SK-N-MC (cell line): Measurements from ENCODE around the gene GRB2.
"Not testable (repeated sequence)": the region's sequence is repeated elsewhere in the genome, so short reads cannot be mapped to it uniquely, and the experiment has no call there.

Experiments used
- DNase-seq: peaks from one replicate; pipeline ENCODE4 v3.0.0-alpha.2; 2011; ENCODE audit warnings: low read depth, low spot score
- H3K27ac ChIP-seq: fragments of 200-600 bp; sonication (generic); 2 replicates; pipeline ENCODE4 v1.5.1; 2016; ENCODE audit warnings: mixed run types
- H3K36me3 ChIP-seq: fragments of 200-600 bp; sonication (generic); 2 replicates; pipeline ENCODE4 v1.6.1; 2017; ENCODE audit warnings: antibody characterized with exemption, low read length, mixed read lengths; ENCODE audit not compliant: insufficient read depth
- H3K4me3 ChIP-seq: fragments of 200-600 bp; sonication (generic); 2 replicates; pipeline ENCODE4 v1.5.1; 2016
- H3K9ac ChIP-seq: fragments of 200-600 bp; sonication (generic); 2 replicates; pipeline ENCODE4 v1.8.0; 2017; ENCODE audit warnings: mixed run types, mixed read lengths; ENCODE audit not compliant: insufficient read length
- H3K9me3 ChIP-seq: fragments of 200-600 bp; sonication (generic); 2 replicates; pipeline ENCODE4 v1.6.1; 2017; ENCODE audit warnings: low read depth, mild to moderate bottlenecking, antibody characterized with exemption, low read length, moderate library complexity, mixed read lengths
- EZH2 ChIP-seq: fragments of 200-600 bp; sonication (generic); IDR thresholded peaks from one replicate; pipeline ENCODE4 v1.6.1; 2017; ENCODE audit warnings: antibody characterized with exemption
- FOXP2 ChIP-seq: optimal IDR thresholded peaks from 2 replicates; pipeline ENCODE3; 2011; ENCODE audit warnings: mild to moderate bottlenecking, moderate library complexity; ENCODE audit not compliant: insufficient read depth; ENCODE audit errors: extremely low read length, control extremely low read depth
- POLR2AphosphoS5 ChIP-seq: IDR thresholded peaks from 2 replicates; pipeline ENCODE4 v1.6.1; 2012; ENCODE audit warnings: mild to moderate bottlenecking, low read depth, low read length, borderline replicate concordance

Gene GRB2

DNA sequence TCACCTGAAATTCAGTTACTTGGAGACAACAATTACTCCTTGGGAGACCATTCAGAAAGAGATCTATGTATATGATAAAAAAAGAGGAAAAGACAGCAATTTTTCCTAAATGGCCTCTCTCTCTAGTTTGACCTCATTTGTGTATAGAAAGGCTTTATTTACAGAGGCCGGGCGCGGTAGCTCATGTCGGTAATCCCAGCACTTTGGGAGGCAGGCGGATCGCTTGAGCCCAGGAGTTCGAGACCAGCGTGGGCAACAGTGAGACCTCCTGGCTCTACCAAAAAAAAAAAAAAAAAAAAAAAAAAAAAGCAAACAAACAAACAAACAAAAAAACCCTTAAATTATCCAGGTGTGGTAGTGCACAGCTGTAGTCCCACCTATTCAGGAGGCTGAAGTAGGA lies 20.7 kb downstream of the GRB2 start:
- TF ChIP-seq FOXP2 (no peak), POLR2AphosphoS5 (no peak), EZH2 (no peak)
- no peak overlapping the region for H3K27ac ChIP-seq
- no peaks in the 10 kb centered on the region for H3K9me3 ChIP-seq
- H3K9ac ChIP-seq, result no peak overlapping the region
- no peak overlapping the region for H3K4me3 ChIP-seq
- H3K36me3 ChIP-seq, result peaks cover 17% of the 10 kb centered on the region; the same call in 1 of the 2 replicates
- DNase-seq, result no peak

DNA sequence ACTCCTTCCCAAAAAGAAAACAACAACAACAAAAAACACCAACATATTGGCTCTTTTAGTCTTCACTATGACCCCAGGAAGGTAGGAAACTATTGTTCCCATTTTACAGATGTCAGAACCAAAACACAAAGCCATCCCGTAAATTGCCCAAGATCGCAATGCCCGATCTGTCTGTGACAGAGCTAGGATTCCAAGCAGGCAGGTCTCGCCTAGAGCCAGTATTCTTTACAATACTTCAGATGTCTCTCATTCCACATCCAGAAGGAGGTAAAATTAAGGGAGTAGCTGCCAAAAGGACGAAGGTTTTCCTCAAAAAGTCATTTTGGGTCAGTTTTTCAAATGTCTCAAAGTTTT lies 21.7 kb downstream of the GRB2 start:
- Histone ChIP-seq H3K9me3 (no peaks in the 10 kb centered on the region), H3K4me3 (no peak overlapping the region), H3K9ac (no peak overlapping the region), H3K36me3 (peaks cover 14% of the 10 kb centered on the region; the same call in 1 of the 2 replicates), H3K27ac (no peak overlapping the region)
- DNase-seq, result no peak
- TF ChIP-seq EZH2 (no peak), POLR2AphosphoS5 (no peak), FOXP2 (no peak)

DNA sequence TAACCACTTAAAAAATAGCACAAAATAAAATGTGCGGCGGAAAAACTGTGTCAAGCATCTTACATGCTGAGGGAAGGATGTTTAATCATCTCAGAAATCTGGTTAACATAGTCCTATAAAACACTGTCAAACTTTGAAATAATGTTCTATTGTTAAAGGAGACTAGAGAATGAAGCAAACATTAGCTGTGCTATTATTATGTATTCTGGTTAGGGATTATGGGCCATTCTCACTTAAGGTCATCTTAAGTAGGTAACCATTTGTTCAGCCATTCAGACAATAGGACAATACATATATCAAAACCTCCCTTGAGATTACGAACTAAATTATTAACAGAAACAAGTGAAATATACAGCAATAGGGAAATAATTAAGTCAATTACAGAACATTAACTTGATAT lies 24.7 kb downstream of the GRB2 start:
- Histone ChIP-seq H3K27ac (no peak overlapping the region), H3K36me3 (0 out of 2 replicates have a peak, but pooled peaks cover 6% of the 10 kb centered on the region), H3K4me3 (no peak overlapping the region), H3K9ac (no peak overlapping the region), H3K9me3 (no peaks in the 10 kb centered on the region)
- no peak for TF ChIP-seq EZH2
- TF ChIP-seq FOXP2, result no peak
- DNase-seq, result no peak

DNA sequence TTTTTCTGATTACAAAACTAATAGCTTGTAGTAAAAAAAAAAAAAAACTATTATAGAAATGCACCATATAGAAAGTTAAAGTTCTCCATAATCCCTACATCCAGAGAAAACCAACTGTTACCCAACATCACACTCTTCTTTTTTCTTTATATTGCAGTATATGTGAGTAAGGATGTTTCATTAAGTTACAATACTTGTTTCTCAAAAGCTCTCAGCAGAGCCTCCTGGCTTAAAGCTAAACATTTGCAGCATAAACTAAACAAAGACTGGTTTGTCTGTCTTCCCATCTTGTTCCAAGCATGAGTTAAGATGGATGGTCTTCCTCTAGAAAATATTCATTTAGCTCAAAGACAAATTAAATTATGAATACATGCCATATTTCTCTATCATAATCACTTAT lies 25.2 kb downstream of the GRB2 start:
- H3K36me3 ChIP-seq, result 0 out of 2 replicates have a peak, but pooled peaks cover 6% of the 10 kb centered on the region
- no peak for DNase-seq
- H3K9ac ChIP-seq, result no peak overlapping the region
- H3K4me3 ChIP-seq, result no peak overlapping the region
- no peaks in the 10 kb centered on the region for H3K9me3 ChIP-seq
- H3K27ac ChIP-seq, result no peak overlapping the region
- TF ChIP-seq POLR2AphosphoS5 (no peak), EZH2 (no peak), FOXP2 (no peak)

DNA sequence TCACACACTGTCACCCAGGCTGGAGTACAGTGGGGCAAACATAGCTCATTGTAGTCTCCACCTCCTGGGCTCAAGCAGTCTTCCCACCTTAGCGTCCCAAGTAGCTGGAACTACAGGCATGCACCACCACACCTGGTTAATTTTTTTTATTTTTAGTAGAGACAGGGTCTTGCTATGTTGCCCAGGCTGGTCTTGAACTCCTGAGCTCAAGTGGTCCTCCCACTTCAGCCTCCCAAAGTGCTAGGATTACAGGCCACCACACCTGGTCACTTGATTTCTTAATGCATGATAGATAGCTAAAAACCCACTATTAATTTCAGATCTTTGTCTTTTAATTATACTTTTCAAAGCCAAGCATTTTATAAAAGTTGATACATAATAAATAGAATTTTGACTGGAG lies 26.1 kb downstream of the GRB2 start:
- H3K36me3 ChIP-seq, H3K9ac ChIP-seq, H3K4me3 ChIP-seq, H3K9me3 ChIP-seq, H3K27ac ChIP-seq, DNase-seq: not testable (repeated sequence)

DNA sequence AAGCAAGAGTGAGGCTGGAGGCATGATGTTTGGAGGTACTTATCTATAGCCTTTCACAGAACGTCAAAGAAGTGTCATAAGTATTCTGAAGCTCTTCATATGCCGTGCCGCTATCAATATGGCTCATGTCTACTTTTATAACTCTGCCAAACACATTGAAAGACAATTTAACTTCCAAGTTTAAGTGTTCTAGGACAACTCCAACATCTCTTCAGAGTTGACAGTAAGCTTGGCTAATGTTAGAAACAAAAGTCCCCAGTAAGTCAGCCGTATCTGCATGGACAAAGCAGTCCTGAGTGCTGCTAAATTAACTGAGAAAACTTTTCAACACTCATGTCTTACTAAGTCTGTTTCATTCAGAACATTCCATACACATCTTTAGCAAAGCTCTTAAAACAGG lies 32.2 kb downstream of the GRB2 start:
- peaks cover 6% of the 10 kb centered on the region; the same call in 1 of the 2 replicates for H3K36me3 ChIP-seq
- H3K9ac ChIP-seq, result no peak overlapping the region
- no peak for DNase-seq
- H3K9me3 ChIP-seq, result no peaks in the 10 kb centered on the region
- no peak overlapping the region for H3K27ac ChIP-seq
- H3K4me3 ChIP-seq, result no peak overlapping the region
- TF ChIP-seq POLR2AphosphoS5 (no peak), FOXP2 (no peak), EZH2 (no peak)

DNA sequence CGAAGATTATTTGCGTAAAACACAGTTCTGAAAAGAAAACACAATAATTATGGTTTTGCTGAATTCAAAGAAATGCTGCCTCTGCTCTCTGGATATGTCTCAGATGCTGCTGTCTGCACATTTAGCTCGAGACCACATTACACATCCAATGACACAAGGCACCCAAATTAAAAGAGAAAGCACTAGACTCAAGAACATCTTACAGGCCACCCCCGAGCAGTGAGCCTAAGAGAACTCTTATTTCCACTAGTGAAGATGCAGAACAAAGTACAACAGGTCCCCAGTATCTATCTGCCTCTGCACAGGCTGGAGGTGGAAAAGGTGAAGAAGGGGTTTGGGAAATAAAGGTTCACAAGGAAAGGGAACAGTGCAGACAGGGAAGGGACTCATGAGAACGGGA lies 33.5 kb downstream of the GRB2 start:
- H3K9me3 ChIP-seq, result no peaks in the 10 kb centered on the region
- no peak for DNase-seq
- no peak overlapping the region for H3K27ac ChIP-seq
- H3K9ac ChIP-seq, result no peak overlapping the region
- no peak overlapping the region for H3K4me3 ChIP-seq
- TF ChIP-seq EZH2, result no peak
- H3K36me3 ChIP-seq, result peaks cover 6% of the 10 kb centered on the region; the same call in 1 of the 2 replicates

DNA sequence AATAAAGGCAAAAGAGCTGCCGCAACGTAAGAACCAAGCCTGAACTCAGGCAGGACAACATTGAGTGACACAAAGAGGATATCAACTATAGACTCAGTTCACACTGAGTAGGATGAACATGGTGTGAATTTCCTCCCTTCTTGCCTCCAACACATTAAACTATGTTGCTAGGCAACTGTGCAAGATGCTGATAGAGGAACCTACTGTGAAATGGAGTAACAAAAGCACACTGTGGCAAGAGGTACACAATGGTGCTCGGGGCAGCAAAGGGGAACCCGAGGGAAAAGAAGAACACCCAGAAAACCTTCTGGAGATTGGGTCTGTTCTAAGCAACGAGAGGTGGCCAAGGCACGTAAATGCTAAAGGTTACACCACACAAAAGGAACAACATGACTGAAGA lies 34.1 kb downstream of the GRB2 start:
- no peak overlapping the region for H3K9ac ChIP-seq
- no peak overlapping the region for H3K4me3 ChIP-seq
- no peak overlapping the region for H3K27ac ChIP-seq
- DNase-seq, result no peak
- peaks cover 1% of the 10 kb centered on the region; the same call in 1 of the 2 replicates for H3K36me3 ChIP-seq
- no peaks in the 10 kb centered on the region for H3K9me3 ChIP-seq
- TF ChIP-seq EZH2, result no peak
- no peak for TF ChIP-seq FOXP2
- no peak for TF ChIP-seq POLR2AphosphoS5

DNA sequence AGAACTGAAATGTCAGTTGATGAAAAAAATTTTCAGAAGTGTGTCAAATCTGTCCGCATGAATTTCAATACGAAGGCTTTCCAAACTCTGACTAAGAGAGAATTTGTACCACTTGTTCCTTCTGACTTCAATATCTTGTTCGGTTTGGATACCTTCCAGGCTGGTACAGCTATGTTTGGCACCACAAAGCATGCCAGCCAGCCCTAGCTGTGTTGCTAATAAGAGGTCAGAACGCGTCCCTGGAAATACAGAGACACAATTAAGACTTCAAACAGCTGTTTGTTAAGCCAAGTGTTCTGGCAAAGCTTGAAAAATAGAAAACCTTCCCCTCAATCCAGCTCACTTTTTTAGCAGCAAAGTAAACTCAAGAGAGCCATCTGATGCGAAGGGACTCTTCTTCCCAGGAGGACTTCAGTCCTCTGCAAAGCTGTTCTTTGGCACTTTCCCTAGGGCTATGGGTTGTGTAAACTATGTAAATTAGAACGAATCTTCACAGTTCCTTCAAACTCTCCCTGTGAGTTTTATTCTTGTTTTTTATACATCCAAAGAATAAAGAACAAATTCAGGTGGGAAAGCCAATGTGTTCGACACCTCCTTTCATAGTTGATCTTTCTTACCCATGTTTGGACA lies 35.1 kb downstream of the GRB2 start:
- Histone ChIP-seq H3K9ac (no peak overlapping the region), H3K27ac (peak overlapping the region; percentile 21; the same call in 1 of the 2 replicates), H3K36me3 (no peaks in the 10 kb centered on the region; the same call in 1 of the 2 replicates), H3K9me3 (no peaks in the 10 kb centered on the region), H3K4me3 (no peak overlapping the region)
- TF ChIP-seq POLR2AphosphoS5 (no peak), FOXP2 (no peak), EZH2 (no peak)
- no peak for DNase-seq

DNA sequence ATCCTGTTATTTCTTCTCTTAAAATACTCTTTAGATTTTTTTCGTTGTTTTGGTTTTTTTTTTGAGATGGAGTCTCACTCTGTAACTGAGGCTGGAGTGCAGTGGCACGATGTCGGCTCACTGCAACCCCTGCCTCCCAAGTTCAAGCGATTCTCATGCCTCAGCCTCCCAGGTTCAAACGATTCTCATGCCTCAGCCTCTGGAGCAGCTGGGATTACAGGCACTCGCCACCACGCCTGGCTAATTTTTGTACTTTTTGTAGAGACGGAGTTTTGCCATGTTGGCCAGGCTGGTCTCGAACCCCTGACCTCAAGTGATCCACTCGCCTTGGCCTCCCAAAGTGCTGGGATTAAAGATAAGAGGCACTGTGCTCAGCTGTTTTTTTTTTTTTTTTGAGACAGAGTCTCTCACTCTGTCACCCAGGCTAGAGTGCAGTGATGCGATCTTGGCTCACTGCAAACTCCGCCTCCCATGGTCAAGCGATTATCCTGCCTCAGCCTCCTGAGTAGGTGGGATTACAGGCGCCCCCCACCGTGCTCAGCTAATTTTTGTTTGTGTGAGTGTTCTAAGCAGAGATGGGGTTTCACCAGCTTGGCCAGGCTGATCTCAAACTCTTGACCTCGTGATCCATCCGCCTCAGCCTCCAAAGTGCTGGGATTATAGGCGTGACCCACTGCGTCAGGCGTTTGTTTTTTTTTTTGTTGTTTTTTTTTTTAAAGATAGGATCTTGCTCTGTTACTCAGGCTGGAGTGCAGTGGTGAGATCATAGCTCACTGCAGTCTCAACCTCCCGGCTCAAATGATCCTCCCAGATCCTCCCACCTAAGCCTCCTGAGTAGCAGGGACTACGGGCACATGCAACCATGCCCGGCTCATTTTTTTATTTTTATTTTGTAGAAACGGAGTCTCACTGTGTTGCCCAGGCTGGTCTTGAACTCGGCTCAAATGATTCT lies 37.4 kb downstream of the GRB2 start:
- not testable (repeated sequence) for H3K4me3 ChIP-seq, H3K27ac ChIP-seq

More for the DNA sequence above, 37.4 kb downstream of the GRB2 start:
- H3K9ac ChIP-seq, H3K36me3 ChIP-seq, DNase-seq, H3K9me3 ChIP-seq: not testable (repeated sequence)
